Germinal center (tissue), 1 donor: ENCODE measurements around the gene ERBB3.
"Not testable (repeated sequence)": the region's sequence is repeated elsewhere in the genome, so short reads cannot be mapped to it uniquely, and the experiment has no call there.

Experiments
- DNase-seq: peaks from one replicate; pipeline ENCODE4 v3.0.0; 2012; ENCODE audit warnings: mixed read lengths, low spot score

The ERBB3 gene

GRCh38 chr12:56079723-56080555 lies at the start of gene ERBB3:
Gene ERBB3, plus strand, starts transcription at chr12:56080165. Its CDS starts 136 bp downstream, at chr12:56080301.
- peak; percentile 57 for DNase-seq

DNA sequence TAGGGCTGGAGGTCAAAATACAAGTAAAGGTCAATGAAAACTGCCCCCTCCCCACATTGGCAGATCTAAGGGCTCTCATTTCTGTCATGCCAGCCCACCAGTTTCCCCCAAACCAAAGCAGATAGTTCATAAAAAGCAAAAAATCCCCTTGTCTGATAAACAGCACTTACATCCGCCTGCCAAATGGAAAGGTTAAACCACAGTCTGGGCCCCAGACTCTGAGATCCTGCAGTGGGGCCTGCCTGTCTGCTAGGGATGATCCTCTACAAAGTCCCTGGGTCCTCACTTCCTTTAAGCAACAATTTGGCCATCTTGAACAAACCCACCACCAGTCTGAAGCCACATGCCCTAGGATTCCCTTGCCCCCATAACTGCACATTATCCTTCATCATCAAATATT lies 48.0 kb upstream of the ERBB3 start:
- DNase-seq: no peak

DNA sequence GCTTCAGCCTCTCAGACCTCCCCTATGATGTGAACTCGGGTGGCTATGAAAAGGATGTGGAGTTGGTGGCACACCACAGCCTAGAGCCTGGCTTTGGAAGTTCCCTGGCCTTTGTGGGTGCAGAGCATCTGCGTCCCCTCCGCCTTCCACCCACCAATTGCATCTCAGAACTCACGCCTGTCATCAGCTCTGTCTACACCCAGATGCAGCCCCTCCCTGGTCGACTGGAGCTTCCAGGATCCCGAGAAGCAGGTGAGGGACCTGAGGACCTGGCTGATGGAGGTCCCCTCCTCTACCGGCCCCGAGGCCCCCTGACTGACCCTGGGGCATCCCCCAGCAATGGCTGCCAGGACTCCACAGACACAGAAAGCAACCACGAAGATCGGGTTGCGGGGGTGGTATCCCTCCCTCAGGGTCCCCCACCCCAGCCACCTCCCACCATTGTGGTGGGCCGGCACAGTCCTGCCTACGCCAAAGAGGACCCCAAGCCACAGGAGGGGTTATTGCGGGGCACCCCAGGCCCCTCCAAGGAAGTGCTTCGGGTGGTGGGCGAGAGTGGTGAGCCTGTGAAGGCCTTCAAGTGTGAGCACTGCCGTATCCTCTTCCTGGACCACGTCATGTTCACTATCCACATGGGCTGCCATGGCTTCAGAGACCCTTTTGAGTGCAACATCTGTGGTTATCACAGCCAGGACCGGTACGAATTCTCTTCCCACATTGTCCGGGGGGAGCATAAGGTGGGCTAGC lies 45.2 kb upstream of the ERBB3 start:
- DNase-seq: no peak

DNA sequence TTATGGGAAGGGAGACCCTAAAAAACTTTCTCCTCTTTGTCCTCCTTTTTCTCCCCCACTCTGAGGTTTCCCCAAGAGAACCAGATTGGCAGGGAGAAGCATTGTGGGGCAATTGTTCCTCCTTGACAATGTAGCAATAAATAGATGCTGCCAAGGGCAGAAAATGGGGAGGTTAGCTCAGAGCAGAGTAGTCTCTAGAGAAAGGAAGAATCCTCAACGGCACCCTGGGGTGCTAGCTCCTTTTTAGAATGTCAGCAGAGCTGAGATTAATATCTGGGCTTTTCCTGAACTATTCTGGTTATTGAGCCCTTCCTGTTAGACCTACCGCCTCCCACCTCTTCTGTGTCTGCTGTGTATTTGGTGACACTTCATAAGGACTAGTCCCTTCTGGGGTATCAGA lies 42.8 kb upstream of the ERBB3 start:
- no peak for DNase-seq

- no peak for DNase-seq
Observed at GRCh38 chr12:56038022-56038655, 41.8 kb upstream of the ERBB3 start.

DNA sequence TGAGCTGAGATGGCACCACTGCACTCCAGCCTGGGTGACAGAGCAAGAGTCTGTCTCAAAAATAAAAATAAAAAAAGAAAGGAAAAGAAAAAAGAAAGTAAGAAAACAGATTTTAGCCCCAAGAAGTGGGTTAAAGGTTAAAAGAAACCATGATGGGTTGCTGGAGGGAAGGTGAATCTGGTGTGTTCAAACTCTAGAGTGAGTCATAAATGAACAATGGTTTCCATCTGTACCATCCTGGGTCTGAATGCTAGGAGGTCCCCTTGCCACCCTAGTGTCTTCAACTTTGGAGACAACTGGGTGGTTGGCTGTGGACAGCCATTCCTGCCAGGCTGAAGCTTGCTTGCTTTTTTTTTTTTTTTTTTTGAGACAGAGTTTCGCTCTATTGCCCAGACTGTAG lies 39.8 kb upstream of the ERBB3 start:
- DNase-seq: no peak

DNA sequence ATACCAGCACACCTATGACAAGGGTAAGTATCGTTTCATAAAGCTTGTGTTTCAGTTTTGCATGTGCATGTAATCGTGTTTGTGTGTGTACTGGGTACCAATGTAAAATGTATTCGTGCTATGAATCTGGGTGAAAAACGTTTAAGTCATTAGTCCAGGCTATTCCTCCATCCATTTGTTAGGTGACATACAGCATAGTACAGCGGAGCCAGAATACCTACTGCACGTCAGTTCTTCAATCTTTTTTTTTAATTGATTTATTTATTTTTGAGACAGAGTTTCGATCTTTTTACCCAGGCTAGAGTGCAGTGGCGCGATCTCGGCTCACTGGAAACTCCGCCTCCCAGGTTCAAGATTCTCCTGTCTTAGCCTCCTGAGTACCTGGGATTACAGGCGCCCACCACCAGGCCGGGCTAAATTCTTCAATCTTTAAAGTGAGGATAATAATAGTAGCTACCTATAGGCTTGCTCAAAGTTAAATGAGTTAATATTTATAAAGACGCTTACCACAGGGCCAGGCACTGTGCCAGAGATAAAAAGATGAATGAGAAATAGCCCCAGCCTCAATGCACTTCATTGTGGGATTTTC lies 38.9 kb upstream of the ERBB3 start:
- no peak for DNase-seq

DNA sequence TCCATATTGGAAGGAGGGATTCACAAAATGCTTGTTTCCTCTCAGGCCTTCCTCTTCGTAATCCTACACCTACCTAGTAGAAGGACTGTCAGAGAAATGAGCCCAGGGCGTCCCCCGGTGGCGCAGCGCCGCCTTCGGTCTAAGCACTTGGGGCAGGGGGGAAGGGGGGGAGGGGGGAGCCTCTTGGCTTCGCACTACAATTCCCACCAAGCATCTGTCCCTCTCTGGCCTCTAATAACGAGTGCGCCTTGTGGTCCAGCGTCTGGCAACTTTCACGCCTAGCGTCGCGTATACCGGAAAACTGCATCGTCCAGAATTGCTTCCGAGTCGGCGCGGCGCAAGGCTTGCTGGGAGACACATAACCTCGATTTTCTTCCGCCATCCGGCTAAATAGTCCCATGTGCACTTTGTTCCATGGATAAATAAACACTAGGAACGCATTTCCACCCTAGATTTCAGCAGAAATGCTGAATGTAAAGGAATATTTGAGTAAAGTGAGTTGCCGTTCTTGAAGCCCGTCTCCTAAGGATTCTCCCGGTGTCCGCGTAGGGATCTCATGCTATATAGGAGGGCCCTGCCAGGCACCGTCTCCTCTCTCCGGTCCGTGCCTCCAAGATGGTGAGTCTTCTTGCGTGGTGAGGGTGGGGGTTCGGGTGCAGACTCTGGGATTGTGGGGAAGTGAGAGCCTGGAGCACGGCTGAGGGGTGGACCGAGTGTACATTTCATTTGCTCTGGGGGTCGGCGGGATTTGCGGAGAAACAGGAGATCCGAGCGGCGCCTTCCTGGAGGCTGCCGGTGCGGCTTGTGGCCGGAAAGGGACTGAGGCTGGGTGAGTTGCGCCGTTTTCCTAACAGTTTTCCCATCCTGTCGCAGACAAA lies 38.2 kb upstream of the ERBB3 start, which contains the start of gene RPS26:
Gene RPS26 (plus strand): TSS at position 367 of the 878 bp plus-strand sequence. CDS start 249 bp downstream, at position 616.
- DNase-seq: peak; percentile 83

DNA sequence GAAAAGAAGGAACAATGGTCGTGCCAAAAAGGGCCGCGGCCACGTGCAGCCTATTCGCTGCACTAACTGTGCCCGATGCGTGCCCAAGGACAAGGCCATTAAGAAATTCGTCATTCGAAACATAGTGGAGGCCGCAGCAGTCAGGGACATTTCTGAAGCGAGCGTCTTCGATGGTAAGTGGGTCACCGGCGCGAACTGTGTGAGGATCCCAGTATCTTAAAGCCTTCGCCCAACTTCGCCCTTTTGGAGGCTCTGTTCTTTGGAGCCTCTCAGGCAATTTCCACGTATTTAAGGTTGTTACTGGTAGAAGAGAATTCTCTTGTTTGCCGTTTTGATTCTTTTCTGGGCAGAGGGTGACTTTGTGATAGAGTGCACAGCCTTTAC lies 37.5 kb upstream of the ERBB3 start:
- not testable (repeated sequence) for DNase-seq

GRCh38 chr12:56042843-56043242 lies 37.1 kb upstream of the ERBB3 start:
- DNase-seq: no peak

GRCh38 chr12:56046027-56046780 lies 33.8 kb upstream of the ERBB3 start:
- DNase-seq: no peak

GRCh38 chr12:56053407-56053893 lies 26.5 kb upstream of the ERBB3 start:
- DNase-seq: no peak

GRCh38 chr12:56059964-56060363 lies 20.0 kb upstream of the ERBB3 start:
- DNase-seq: not testable (repeated sequence)

GRCh38 chr12:56061982-56062381 lies 18.0 kb upstream of the ERBB3 start:
- no peak for DNase-seq

DNA sequence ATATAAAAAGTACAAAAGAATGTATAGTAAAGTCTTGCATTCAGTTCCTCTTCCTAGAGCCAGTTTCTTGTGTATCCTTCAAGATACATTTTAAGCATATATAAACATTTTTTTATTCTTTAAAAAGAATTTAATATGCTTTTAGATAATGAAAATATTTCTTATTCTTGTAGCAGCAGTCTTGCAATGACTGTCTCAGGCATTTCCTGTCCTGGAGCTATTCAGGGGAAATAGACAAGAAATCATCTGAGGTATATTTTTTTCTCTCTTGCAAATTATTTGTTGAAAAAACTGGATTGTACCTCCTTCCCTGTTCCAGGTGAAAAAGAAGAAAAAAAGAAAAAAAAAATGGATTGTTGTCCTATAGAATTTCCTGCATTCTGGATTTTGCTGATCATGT lies 17.0 kb upstream of the ERBB3 start:
- no peak for DNase-seq

- no peak for DNase-seq
Observed at GRCh38 chr12:56071648-56072047, 8.3 kb upstream of the ERBB3 start.

- DNase-seq: no peak
Observed at GRCh38 chr12:56074396-56074795, 5.6 kb upstream of the ERBB3 start.

DNA sequence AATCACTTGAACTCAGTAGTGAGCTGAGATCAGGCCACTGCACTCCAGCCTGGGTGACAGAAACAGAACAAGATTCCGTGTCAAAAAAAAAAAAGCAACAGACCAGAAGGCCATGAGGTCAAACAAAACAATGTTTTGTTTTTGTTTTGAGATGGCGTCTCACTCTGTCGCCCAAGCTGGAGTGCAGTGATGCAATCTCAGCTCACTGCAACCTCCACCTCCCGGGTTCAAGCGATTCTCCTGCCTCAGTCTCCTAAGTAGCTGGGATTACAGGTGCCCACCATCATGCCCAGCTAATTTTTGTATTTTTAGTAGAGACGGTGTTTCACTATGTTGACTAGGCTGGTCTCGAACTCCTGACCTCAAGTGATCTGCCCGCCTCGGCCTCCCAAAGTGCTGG lies 2.0 kb upstream of the ERBB3 start:
- not testable (repeated sequence) for DNase-seq

DNA sequence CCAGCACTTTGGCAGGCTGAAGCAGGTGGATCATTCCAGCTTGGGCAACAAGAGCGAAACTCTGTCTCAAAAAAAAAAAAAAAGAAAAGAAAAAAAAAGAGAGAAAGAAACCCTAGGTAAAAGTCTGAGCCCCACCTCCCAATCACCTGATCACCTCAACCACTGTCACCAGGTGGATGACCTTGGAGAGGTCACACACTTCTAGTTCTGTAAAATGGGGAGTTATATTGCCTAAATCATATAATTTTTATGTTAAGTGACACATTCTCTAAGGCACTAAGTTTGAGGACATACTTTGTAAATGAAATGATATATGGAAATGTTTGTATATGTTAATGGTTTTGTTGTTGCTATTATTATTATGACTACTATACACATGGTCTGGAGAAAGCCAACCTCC lies 1.5 kb upstream of the ERBB3 start:
- DNase-seq: no peak

- peak; percentile 81 for DNase-seq
Observed at GRCh38 chr12:56078931-56079722, 838 bp upstream of the ERBB3 start.
